GM18861 (cell line): ENCODE measurements around the gene NPAS1.

Experiments used
- ATAC-seq: cut with Tn5 transposase; IDR thresholded peaks from one replicate; pipeline ENCODE4 v1.9.1; 2021; ENCODE audit not compliant: unreplicated experiment

The NPAS1 gene

DNA sequence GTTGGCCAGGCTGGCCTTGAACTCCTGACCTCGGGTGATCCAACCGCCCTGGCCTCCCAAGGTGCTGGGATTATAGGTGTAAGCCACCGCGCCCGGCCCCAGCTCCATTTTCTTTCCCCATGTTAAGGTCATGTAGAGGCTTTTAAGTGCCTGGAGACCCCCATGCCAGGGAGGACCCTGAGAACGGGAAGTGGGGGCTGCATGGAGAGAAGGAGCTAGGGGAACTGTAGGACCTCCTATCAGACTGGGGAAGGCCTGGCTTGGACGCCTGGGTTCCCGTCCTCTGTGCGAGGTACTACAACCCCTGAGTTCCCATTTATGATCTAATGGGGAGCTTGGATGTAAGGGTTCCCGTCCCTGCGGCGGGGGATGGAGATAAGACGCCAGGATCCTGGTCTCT, 714 bp upstream of the NPAS1 start:
- no peak for ATAC-seq

DNA sequence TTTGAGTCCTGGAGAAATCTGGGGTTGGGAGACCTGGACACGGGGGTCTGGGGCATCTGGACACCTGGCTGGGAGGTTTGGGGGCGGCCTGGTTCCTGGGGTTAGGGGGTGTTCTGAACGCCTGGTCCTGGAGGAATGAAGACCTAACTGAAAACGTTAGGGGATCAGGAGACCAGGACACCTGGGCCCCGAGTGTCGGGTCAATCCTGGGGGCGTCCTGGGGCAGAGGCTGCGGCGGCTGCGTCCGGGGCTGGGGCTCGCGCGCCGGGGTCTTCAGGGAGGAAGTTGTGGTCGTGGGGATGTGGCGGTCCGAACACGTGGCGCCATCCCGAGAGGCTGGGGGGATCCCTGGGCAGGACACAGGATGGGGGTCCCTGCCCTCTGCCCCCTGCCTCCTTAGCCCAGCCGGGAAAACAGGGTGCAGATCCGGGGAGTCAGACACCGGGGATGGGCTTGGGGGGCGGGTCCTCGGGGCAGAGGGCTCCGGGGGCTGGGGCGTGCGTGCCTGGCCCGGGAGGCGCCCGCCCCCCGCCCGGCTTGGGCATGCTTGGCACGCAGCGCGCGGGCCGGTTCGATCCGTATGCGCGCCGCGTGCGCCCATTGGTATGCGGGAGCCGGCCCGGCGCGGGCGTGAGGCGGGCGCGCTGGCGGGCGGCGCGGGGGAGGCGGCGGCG, 632 bp downstream of the NPAS1 start:
- no peak for ATAC-seq

GRCh38 chr19:47020992-47021496, 1.4 kb downstream of the NPAS1 start:
- no peak for ATAC-seq

DNA sequence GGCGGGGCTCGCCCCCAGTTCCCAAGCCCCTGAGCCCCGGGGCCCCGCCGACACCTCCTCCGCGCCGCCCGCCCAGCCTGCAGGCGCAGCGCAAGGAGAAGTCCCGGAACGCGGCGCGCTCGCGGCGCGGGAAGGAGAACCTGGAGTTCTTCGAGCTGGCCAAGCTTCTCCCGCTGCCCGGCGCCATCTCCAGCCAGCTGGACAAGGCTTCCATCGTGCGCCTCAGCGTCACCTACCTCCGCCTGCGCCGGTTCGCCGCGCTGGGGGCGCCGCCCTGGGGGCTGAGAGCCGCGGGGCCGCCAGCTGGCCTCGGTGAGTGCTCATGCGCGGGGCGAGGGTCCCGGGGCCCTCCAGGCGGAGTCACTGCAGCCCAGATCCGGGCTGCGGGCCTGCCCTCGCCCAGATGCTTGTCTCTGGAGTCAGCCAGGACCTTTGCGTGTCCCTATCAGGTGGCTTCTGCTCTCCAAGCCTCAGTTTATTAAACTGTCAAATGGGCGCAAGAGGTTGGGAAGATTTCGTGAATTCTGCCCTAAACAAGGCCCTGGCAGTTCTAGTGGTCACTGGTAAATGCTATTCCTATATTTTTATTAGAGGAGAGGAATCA, 2.0 kb downstream of the NPAS1 start:
- no peak for ATAC-seq

DNA sequence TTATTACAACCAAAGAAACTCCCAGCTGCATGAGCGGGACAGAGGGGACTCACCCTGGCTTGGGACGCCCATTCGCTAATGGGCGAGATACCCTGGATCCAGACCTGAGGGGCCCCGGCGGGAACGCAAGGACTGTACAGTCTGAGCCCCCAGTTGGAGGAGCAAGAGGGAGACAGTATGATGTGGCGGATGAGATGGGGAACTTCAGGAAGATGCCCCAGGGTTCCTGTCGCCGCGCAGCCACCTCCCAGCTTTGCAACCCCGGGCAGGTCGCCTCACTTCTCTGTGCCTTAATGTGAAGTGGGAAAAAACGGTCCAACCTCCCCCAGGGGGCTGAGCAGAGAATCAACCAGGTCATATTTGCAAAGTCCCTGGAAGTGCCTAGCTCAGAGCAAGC, 2.5 kb downstream of the NPAS1 start:
- no peak for ATAC-seq

GRCh38 chr19:47022541-47023447, 3.2 kb downstream of the NPAS1 start:
- ATAC-seq = no peak

GRCh38 chr19:47023448-47023794, 3.8 kb downstream of the NPAS1 start:
- no peak for ATAC-seq

DNA sequence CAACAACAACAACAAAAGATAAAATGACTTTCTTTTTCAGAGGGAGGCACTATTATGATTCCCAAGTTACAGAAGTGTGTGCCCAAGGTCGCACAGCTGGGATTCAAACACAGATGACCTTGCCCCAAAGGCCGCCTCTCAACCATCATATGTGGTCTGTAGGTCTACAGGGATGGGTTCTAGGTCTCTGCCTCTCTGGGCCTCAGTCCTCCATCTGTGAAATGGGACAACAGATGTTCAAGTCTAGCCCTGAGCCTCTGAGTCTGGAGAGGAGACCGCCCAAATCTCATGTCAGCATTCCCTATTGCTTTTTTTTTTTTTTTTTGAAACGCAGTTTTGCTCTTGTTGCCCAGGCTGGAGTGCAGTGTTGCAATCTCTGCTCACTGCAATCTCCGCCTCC, 4.9 kb downstream of the NPAS1 start:
- ATAC-seq = no peak

GRCh38 chr19:47026156-47026555, 6.5 kb downstream of the NPAS1 start:
- ATAC-seq = no peak

- no peak for ATAC-seq
Measured at GRCh38 chr19:47026889-47027288, 7.3 kb downstream of the NPAS1 start.

GRCh38 chr19:47027586-47028088, 8.0 kb downstream of the NPAS1 start:
- ATAC-seq = no peak

DNA sequence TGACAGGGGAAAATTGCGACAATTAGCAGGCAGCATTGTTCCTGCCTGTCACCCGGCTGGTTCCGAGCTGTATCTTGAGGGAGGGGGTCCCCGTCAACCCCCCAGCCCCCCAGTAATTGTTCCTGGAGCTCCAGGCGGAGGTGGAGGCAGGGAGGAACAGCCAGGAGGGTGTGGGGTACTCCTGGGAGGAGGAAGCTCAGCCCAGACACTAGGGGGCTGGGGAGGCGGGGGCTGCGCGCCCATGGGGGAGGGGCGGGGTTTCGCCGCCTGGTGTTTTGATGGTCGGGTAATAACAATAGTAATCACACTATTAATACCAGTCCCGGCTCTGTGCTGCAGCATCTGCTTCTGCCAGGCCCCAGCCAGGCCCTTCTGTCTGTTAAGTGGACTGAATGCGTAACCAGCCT, 8.6 kb downstream of the NPAS1 start:
- ATAC-seq = no peak

- ATAC-seq = no peak
Measured at GRCh38 chr19:47032171-47032811, 12.7 kb downstream of the NPAS1 start.

GRCh38 chr19:47035127-47036096, 15.8 kb downstream of the NPAS1 start:
- peak; percentile 67 for ATAC-seq

- ATAC-seq = peak; percentile 11
Measured at GRCh38 chr19:47036097-47036651, 16.5 kb downstream of the NPAS1 start.

GRCh38 chr19:47037766-47038165, 18.1 kb downstream of the NPAS1 start:
- no peak for ATAC-seq

GRCh38 chr19:47039239-47039874, 19.7 kb downstream of the NPAS1 start:
- no peak for ATAC-seq

DNA sequence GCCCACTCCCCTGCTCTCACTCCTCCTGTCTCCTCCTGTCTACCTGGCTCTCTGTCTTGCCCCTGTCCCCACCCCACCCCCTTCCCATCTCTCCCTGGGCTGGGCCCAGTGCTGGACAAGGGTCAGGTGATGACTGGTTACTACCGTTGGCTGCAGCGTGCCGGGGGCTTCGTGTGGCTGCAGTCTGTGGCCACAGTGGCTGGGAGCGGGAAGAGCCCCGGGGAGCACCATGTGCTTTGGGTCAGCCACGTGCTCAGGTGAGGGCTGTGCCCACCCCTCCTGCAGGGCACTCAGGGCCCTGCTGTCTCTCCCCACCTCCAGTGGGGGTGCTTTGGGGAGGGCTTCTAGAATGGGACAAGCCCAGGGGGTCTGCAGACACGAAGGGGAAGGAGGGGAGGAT, 21.2 kb downstream of the NPAS1 start:
- ATAC-seq = no peak
